NAMALWA (cell line): Measurements from ENCODE around the gene ABL1.
"Not testable (repeated sequence)": the region's sequence is repeated elsewhere in the genome, so short reads cannot be mapped to it uniquely, and the experiment has no call there.

ENCODE experiments used
- DNase-seq: peaks from one replicate; pipeline ENCODE4 v3.0.0-alpha.2; 2015; ENCODE audit warnings: low spot score

The ABL1 gene

DNA sequence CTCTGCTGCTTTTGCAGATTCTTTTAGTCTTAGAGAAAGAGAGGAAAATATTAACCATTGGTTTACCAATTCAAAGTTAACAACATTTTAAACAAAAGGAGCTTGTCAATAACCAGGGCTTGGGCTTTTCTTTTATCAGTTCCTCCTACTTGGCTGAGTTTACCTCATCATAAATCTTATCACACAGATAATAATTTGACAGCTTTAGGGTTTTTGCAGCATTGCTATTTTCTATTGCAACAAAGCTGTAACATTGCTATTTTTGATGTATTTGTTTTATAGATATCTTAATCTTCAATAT is 9.8 kb upstream of the ABL1 start:
- no peak for DNase-seq

DNA sequence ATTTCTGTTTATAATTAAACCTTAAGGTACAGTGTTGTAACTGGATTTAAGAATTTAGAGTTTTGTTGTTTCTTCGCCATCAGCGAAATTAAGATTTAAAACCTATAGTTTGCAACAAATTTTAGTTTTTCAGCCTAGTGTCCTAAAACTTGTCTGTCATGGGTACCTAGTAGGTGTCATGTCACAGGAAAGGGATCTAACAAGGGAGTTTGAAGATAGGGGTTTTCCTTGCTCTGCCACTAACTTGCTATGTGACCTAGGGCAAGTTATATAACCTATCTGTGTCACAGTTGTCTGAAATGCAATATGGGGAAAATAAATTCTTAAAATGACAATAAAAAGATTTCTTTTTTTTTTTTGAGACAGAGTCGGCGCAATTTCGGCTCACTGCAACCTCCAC is 9.2 kb upstream of the ABL1 start:
- DNase-seq = no peak

DNA sequence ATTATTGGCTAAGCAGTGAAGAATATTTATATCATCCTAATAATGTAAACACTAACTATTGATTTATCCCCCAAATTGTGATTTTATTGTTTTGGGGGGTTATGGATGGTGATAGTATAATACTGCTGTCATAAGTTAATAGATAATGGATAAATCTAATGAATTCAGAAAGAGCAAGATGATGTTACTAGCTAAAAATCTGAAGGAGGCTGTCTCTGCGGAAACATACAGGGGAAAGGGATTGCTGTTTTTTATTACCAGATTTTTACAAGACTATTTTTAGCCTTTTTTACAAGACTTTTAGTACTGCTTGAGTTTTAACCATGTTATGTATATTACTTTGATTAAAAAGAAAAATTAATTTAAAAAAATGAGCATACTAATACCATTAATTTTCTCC is 5.3 kb upstream of the ABL1 start:
- DNase-seq = no peak

DNA sequence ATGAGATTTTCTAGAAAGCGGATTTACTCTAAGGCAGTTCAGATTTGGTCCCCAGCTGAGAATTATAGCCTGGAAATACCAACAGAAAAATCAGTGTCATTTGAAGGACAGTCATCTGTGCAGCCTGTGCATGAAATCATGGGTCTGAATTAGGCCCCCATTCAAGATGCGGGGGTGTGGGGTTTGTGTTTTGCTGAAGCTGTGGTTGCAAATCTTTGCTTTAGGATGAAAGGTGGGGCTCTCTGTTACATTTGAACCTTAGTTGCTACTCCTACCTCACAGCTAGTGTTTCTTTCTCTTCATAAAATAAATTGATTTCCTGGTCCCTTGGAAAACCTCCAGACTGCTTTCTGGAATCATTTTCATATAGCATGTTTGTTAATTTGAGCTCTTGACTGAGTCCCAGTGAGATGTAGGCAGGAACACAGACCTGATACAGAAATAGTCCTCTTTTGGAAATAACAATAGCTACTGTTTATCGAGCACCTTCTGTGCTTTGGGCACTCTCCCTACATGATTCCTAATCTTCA is 4.8 kb upstream of the ABL1 start:
- DNase-seq = no peak

DNA sequence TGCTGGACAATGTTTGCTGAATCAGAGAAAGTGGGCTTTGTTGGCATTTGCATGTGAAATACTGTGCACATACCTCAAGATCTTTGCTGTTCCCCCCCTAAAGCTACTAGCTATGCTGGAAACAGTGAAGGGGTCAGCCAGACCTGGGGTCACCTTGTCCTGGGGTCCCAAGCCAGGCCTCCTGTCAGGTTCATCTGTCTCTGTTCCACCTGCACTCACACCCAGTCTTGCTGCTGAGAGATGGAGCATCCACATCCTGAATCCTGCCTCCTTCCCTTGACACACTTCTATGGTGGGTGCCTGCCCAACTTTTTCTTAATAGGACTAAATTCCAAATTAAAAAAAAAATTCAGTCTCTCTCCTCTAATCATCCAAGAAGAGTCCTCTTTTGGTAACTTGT is 4.0 kb upstream of the ABL1 start:
- DNase-seq = no peak

DNA sequence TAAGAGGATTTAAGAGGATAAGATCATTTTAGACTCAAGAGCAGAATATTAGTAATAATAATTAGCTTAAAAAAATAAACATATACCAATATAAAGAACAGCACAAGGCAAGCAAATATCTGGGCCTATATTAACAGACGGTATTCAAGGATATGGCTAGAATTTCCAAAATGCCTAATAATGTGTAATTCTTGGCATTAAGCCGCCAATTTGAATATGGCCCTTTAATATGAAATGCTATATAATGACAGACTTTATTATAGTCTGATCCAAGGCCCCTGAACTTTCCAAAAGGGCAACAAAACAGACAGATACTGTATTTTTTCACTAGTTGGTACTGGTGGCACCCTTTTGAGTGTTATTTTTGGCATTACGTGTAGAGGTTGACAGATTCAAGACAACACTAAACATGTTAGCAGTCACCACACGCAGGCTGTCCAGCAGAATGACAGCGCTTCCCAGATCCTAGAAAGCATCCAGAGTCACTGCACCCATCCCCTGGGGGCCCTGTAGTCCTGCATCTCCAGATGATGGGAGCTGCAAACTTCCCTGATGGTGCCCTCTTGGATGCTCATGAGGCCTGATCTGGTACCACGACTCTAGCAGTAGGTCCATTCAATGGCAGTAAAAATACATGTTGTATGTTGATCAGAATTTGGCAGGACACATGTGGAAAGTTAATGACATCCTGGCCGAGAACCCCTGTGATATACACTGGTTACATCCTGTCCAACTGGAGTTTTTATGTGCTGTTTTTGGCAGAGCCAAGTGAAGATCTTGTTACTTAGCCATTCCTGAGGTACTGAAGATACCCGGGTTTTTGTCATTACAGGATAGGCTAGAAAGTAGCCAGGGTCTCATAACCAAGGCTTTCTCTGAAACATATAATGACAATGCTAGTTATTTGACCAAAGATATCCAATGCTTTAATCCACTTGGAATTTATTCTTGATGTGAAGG is 1.7 kb upstream of the ABL1 start:
- no peak for DNase-seq

DNA sequence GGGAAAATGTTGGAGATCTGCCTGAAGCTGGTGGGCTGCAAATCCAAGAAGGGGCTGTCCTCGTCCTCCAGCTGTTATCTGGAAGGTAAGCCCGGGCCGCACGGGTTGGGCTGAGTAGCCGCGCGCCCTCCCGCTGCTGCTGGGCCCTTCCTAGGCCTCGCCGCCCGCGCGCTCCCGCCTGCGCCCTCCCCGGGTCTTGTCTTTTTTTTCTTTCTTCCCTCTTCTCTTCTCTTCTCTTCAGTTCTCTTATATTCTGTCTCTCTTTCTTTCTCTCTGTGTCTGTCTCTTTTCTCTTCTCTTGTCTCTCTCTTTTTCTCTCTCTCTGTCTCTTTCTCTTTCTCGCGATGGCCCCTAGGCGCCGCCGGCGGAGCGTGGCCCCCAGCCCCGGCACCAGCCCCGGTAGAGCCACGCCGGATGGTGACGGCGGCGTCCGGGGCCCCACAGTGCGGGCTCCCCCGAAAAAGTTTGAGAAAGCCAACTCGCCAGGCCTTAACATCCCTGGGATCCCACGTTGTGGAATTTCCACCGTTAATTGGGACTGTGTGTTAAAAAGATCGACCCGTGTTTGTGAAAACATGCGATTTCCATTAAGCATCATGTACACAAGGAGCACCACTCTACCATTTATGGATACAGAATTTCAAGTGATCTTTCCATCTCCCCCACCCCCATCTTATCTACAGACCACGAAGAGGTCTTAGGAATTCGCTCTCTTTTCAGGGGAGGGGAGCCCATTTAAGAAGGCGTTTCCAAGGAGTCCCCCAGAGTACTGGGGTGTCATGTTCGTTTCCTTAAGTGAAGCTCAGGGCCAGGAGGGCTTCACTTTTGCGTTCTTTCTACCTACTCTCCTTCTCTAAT is 616 bp downstream of the ABL1 start:
- peak; percentile 58 for DNase-seq

DNA sequence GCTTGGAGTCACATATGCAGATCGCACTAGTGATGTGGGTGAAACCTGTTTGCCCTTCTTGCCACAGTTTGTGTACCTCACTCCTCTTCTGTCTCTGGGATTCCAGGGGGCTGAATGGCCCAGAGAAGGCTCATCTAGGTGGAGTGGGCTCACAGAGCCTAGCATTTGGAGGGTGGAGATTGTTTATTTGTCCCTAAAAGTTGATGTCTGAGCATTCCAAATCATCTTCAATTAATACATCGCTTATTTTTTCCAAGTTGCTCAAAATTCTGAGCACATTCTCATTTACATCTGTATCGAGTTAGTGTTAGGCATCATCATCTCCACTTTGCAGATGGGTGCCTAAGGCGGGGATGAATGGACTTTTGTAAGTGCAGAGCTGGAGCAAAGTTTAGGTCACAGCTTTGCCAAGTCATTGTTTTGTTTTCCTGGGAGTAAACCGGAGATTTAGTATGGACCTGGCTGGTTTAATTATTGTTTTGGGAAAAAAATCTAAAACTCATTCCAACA is 2.0 kb downstream of the ABL1 start:
- no peak for DNase-seq

DNA sequence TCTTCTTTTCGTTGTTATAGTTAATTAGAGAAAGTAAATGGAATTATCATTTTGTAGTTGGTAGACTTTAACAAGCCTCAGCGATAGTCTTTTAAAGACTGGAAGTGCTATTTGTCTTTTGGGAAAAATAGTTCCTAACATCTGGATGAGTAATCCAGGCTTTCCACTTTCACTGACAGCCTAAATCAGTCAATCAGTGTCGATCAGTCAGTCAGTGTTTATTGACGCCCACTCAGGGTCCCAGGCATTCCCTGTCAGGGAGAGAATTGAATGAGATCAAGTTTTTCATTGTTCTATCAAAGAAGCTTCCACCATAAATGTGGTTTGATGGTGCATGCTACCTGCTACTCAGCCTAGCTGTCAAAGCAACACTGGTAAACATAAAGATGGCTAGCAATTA is 2.6 kb downstream of the ABL1 start:
- DNase-seq = no peak

DNA sequence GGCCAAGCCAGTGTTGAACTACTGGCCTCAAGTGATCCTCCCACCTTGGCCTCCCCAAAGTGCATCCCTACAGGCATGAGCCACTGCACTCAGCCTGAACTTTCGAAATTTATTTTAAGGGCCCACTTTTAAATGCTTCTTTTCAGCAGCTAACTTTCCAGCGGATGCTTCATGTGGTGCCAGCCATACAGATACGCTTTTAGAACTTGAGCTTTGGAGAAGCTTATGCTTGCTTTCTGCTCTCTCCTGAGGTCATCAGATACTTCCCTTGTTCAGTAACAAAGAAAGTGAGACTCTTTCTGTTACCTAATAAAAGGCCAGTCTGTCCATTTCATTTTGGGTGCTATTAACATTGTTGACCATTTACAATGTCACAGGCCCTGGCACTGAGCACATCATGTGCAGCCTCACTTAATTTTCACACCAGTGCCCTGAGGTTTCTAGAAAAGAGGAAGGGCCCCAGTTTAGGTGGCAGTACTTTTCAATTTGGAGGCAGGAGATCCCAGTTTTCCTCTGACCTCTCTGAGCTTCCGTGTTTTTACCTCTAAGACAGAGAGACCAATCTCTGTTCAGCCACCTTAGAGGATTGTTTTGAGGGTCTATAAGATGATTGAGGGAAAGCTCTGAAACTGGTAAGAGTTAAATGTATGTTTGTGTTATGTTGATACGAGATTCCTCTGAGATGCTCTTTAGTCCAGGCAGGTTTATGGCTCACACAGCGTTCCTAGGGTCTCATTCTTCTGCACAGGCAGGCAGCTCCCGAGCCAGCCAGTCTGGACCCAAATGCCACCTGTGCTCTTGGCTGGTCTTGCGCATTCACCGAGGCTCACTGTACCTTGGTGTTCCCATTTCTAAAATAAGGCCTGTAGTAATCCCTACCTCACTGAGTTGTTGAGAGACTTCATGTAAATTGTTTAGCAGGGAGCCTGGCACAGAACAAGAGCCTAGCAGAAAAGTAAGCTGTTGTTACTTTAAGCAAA is 4.4 kb downstream of the ABL1 start:
- no peak for DNase-seq

DNA sequence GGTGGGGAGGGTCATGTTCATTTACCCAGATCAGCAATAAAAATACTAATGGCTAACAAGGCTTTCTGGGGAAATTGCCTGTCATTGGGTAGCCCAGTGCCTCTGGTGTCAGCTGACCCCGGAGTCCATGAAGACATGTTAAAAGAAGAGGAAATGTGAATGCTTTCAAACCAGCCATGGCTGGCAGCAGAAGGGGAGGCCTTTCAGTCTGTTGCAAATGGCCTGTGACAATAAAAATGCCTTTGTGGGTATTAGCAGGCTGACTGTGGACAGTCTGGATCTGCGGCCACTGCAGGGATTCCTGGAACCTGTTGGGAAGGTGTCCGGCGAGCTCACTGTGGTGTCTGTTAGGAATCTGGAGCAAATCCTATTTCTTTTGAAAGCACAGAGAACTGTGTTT is 7.5 kb downstream of the ABL1 start:
- DNase-seq = no peak

DNA sequence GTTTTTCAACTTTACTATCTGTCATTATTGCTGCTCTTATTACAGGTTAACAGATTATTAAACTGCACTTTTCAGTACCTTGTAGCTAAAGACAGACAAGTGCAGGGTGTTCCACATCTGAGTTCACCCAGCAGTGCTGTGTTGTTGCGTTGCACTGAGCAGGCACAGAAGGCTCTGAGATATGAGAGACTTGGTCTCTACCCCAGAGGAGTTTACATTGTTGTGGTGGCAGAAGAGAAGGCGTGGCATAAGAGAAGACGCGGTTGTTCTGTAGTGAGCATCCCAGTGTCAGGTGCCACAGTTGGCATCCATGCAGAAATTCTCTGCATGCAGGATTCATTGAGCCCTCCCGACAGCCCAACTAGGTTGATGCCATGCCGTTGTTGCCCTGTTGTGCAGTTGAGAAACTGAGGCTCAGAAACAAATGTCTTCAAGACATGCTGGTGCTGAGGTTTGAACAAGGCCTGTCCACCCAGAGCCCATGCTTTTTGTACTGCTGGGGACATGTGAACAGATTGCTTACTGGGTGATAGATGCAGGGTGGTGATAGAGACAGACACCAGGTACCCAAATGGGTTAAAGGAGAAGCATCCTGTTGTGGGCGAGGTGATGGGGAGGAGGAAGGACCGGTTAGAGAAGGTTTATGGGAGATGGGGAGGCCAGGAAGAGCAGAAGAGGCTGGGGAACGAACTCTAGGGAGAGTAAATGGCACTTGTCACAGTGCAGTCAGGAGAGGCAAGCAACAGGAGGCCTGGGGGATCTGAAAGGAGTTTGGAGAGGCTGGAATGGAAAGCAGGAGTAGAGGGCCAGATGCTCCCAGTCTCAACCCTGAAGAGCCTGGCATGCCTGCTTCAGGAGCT is 8.2 kb downstream of the ABL1 start:
- DNase-seq = no peak

DNA sequence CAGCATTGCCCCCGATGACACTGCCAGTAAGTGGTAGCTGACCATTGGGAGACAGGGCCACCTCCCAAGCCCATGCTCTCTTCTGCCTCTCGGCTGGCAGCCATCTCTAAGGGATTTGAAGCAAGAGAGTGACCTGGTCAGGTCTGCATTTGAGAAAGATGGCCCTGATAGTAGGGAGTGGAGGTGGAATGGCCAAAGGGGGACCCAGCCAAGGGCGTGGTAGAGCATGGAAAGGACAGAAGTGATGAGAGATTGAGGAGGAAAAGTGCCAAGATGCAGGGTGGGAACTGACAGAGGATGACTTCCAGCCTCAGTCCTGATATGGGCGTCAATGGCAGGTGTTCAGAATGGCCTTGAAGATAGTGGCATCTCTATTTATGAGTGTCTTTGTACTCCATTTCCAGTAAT is 9.0 kb downstream of the ABL1 start:
- DNase-seq = no peak

DNA sequence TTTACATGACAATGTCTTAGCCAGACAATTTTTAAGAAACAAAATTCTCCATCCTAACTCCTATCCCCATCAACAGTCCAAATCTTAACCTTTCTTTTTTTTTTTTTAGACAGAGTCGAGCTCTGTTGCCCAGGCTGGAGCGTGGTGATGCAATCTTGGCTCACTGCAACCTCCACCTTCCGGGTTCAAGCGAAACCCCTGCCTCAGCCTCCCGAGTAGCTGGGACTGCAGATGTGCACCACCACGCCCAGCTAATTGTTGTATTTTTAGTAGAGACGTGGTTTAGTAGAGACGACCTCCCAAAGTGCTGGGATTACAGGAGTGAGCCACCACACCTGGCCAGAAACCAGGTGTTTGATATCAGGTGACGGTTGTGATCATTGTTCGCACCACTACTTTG is 10.2 kb downstream of the ABL1 start:
- no peak for DNase-seq

DNA sequence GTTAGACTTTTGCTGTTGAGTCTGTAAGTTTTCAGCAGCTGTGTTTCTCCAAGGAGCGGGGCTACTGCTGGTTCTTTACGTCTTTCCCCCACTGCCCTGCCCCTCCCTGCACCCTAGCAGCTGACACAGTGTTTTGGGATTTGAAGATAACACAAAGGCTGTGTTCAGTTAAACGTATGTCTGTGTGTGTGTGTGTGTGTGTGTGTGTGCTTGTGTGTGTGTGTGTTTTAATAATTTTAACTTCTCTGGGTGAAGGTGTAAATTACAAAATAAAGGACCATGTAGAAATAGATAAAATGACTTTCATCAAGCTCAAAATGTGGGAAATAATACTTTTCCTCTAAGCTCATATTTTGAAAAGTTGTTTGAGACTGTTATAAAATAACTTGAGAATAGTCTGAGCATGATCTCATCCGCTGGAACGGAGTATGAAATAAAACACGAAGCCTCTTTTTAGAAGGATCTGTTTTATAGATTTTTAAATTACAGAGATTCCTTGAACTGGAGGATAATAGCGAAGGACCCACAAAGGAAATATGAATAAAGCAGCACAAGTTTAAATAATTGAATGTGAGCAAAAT is 10.9 kb downstream of the ABL1 start:
- DNase-seq = no peak

DNA sequence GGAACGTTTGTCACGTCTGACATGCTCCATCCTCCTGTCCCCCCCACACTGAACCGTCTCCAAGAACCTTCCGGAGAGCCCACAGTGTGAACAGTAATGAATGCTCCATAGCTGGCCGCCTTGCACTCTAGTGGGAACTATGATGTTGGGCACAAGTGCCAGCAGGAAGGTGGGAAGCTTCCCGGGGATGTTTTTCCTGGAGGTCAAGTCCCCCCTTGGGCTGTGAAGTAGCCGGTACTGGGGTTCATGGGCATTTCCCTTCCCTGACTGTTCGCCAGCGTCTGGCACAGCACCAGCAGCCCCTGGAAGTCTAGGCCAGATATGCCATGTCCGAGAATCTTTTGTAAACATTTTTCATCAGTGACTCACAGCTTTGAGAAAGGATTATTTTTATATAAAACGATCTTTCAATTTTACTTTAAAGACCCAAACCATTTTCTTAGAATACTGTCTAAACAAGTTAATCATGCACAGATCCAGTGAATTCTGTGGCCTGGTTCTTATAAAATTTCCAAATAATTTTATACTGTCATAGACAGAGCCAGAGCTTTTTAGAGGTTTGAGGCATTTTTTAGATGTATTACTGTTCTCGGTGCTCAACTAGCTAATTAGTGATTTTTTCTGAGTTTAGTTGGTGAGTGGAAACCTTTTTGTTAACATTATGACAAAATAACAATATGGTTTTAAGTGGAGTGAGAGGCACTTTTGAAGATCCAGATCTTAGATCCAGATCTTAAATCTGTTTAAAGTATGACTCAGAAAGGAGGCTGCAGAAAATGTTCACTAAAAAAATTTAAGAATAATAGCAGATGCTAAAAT is 11.6 kb downstream of the ABL1 start:
- DNase-seq = no peak

DNA sequence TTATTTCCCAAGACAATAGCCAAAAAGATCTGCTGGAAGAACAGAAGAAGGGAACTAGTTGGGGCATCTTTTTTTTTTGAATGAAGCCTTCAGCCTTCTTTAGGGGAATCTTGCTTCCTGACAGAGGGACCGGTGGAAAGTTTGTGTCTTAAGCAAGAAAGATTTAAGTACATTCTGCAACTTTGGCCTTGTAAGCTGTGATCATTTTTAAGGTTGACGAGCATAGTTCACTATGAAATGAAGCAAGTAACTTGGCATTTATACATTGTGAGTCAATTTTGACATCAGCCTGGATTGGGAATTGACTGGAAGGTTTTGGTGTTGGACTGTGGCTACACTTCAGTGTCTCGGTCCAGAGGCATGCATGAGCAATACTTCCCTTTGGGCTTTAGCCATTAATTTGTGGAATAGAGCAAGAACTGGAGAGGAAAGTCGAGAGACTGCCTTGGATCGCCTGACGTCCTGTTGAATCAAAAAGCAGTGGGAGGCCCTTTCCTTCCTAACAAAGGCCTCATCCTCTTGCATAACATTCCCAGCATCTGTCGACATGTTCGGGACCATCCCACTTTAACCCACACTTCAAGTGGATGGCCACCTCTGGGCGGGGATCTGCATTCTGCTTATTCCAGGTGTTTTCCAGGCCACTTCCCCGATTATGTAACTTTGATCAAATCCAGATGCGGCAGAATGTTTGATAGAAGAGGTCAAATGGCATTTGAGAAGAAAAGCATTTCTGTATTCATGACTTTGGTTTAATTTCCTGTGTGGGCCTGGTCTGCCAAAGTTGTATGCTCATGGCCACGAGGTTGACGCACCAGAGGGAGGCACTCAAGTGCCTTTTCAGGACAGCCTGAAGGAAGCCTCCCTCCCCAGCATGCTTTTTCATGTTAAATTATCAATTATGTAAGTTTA is 12.5 kb downstream of the ABL1 start:
- DNase-seq = no peak

DNA sequence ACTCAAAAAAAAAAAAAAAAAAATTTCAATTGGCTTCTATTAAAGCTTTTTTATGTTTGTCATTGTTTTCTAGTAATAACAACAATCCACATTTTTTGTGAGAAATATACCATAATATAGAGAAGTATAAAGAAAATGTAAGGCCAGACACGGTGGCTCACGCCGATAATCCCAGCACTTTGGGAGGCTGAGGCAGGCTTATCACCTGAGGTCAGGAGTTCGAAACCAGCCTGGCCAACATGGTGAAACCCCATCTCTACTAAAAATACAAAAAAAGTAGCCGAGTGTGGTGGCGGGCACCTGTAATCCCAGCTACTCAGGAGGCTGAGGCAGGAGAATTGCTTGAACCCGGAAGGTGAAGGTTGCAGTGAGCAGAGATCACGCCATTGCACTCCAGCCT is 13.5 kb downstream of the ABL1 start:
- DNase-seq = not testable (repeated sequence)
